H1 (cell line): Measurements from ENCODE around the gene PAGE2B. TPM values are rescaled to one million over a fixed set of nuclear protein-coding genes. Genes with fewer than 3 reads are reported as not detected.

Experiments
- CTCF ChIA-PET: fragments of 300-600 bp; sonication (Branson Sonifier 250); formaldehyde crosslinking; loops from one replicate; lab custom pipeline; 2021; ENCODE audit not compliant: partially characterized antibody; lab: Charles Lee
- POLR2A ChIA-PET: fragments of 300-600 bp; sonication (Branson Sonifier 250); formaldehyde crosslinking; loops from one replicate; lab custom pipeline; 2021; ENCODE audit warnings: inconsistent platforms; ENCODE audit not compliant: partially characterized antibody; lab: Charles Lee
- DNase-seq, 2 experiments: peaks; one replicate each; pipeline versions ENCODE4 v3.0.0 to v3.0.0-alpha.2; 2010 to 2022; ENCODE audit warnings: low spot score in 2 of 2, low read depth in 1 of 2, mixed read lengths in 1 of 2
- FAIRE-seq: peaks from 2 replicates; lab custom pipeline; 2011; peaks lifted over from hg19 to GRCh38; lab: Jason Lieb, UNC
- H2AFZ ChIP-seq: 2 replicates; pipeline ENCODE4 v1.8.1; 2012; ENCODE audit warnings: low read length, inconsistent platforms
- H2AK5ac ChIP-seq: 2 replicates; pipeline ENCODE4 v1.6.1; 2013; ENCODE audit warnings: low read depth, low read length
- H2BK120ac ChIP-seq: replicated peaks from 2 replicates; pipeline ENCODE3; 2013; ENCODE audit warnings: low read depth, low read length, inconsistent platforms
- H2BK12ac ChIP-seq: 2 replicates; pipeline ENCODE4 v1.6.1; 2013; ENCODE audit warnings: low read depth, low read length
- H2BK15ac ChIP-seq: 2 replicates; pipeline ENCODE4 v1.6.1; 2013; ENCODE audit warnings: low read length
- H2BK20ac ChIP-seq: 2 replicates; pipeline ENCODE4 v1.6.1; 2013; ENCODE audit warnings: low read length
- H2BK5ac ChIP-seq: 2 replicates; pipeline ENCODE4 v1.6.1; 2013; ENCODE audit warnings: low read depth, low read length
- H3K14ac ChIP-seq: 2 replicates; pipeline ENCODE4 v1.6.1; 2013; ENCODE audit warnings: inconsistent platforms; ENCODE audit not compliant: insufficient read length
- H3K18ac ChIP-seq: 2 replicates; pipeline ENCODE4 v1.6.1; 2013; ENCODE audit warnings: low read length; ENCODE audit errors: extremely low read depth
- H3K23ac ChIP-seq: 2 replicates; pipeline ENCODE4 v1.6.1; 2013; ENCODE audit warnings: inconsistent platforms; ENCODE audit not compliant: insufficient read length
- H3K23me2 ChIP-seq: 2 replicates; pipeline ENCODE4 v1.6.1; 2013; ENCODE audit warnings: low read depth, low read length
- H3K27ac ChIP-seq: 2 replicates; pipeline ENCODE4 v1.6.1; 2011; ENCODE audit warnings: low read depth, low read length, inconsistent platforms
- H3K27me3 ChIP-seq, 4 experiments: replicated peaks in 1 of 4; 1 replicate in 1 of 4; 2 replicates in 3 of 4; pipeline versions ENCODE4 v1.6.1 to v1.8.1; 2011 to 2013; ENCODE audit warnings: low read length in 3 of 4, mild to moderate bottlenecking in 3 of 4, inconsistent platforms in 2 of 4, mixed read lengths in 2 of 4, moderate library complexity in 1 of 4; ENCODE audit not compliant: control insufficient read depth in 3 of 4, insufficient read depth in 3 of 4; ENCODE audit errors: extremely low read depth in 1 of 4
- H3K36me3 ChIP-seq, 4 experiments: 2 replicates each; pipeline versions ENCODE4 v1.6.1 to v1.8.1; 2011 to 2013; ENCODE audit warnings: mild to moderate bottlenecking in 4 of 4, low read length in 3 of 4, moderate library complexity in 2 of 4, control low read depth in 1 of 4, inconsistent platforms in 1 of 4; ENCODE audit not compliant: insufficient read depth in 4 of 4, control insufficient read depth in 2 of 4
- H3K4ac ChIP-seq: replicated peaks from 2 replicates; pipeline ENCODE3; 2013; ENCODE audit warnings: low read length, low read depth, mixed read lengths, inconsistent platforms; ENCODE audit not compliant: insufficient read length
- H3K4me1 ChIP-seq, 4 experiments: replicated peaks in 1 of 4; 1 replicate in 1 of 4; 2 replicates in 3 of 4; pipeline versions ENCODE4 v1.6.1 to v1.8.1; 2011 to 2013; ENCODE audit warnings: low read length in 3 of 4, inconsistent platforms in 2 of 4, mixed read lengths in 1 of 4; ENCODE audit not compliant: insufficient read depth in 4 of 4, control insufficient read depth in 3 of 4
- H3K4me2 ChIP-seq, 2 experiments: 2 replicates each; pipeline versions ENCODE4 v1.6.1 to v1.8.1; 2011 to 2013; ENCODE audit warnings: low read depth in 2 of 2, low read length in 2 of 2, control low read depth in 1 of 2, inconsistent platforms in 1 of 2, mild to moderate bottlenecking in 1 of 2; ENCODE audit not compliant: insufficient read depth in 1 of 2
- H3K4me3 ChIP-seq, 4 experiments: fragments of 200-600, 300-600 bp in 1 of 4; sonication (generic), shearing (Covaris generic), sonication (Bioruptor Twin) in 1 of 4; 2 replicates each; pipeline versions ENCODE4 v1.5.1 to v1.8.1; 2011 to 2016; ENCODE audit warnings: low read length in 4 of 4, low read depth in 3 of 4, control low read depth in 2 of 4, inconsistent platforms in 2 of 4, mild to moderate bottlenecking in 2 of 4, mixed read lengths in 1 of 4, moderate library complexity in 1 of 4; ENCODE audit not compliant: insufficient read depth in 2 of 4; ENCODE audit errors: extremely low read depth in 1 of 4
- H3K56ac ChIP-seq: replicated peaks from 2 replicates; pipeline ENCODE3; 2013; ENCODE audit warnings: low read depth, mild to moderate bottlenecking, mixed read lengths, low read length, inconsistent platforms; ENCODE audit not compliant: insufficient read length
- H3K79me1 ChIP-seq: 2 replicates; pipeline ENCODE4 v1.6.1; 2013; ENCODE audit warnings: low read depth, low read length, control low read depth
- H3K79me2 ChIP-seq, 2 experiments: 2 replicates each; pipeline versions ENCODE4 v1.6.1 to v1.8.1; 2012 to 2013; ENCODE audit warnings: low read length in 2 of 2, mild to moderate bottlenecking in 2 of 2, inconsistent platforms in 1 of 2; ENCODE audit not compliant: insufficient read depth in 2 of 2, control insufficient read depth in 1 of 2
- H3K9ac ChIP-seq, 4 experiments: replicated peaks in 1 of 4; 1 replicate in 1 of 4; 2 replicates in 3 of 4; pipeline versions ENCODE4 v1.6.1 to v1.8.1; 2011 to 2013; ENCODE audit warnings: low read depth in 3 of 4, low read length in 3 of 4, control low read depth in 2 of 4, mild to moderate bottlenecking in 2 of 4, moderate library complexity in 2 of 4, inconsistent platforms in 1 of 4; ENCODE audit errors: extremely low read depth in 1 of 4
- H3K9me3 ChIP-seq, 2 experiments: 2 replicates each; pipeline versions ENCODE4 v1.6.1 to v1.8.1; 2012 to 2013; ENCODE audit warnings: mild to moderate bottlenecking in 2 of 2, moderate library complexity in 2 of 2, control low read depth in 1 of 2, inconsistent platforms in 1 of 2, low read depth in 1 of 2, low read length in 1 of 2, mixed read lengths in 1 of 2; ENCODE audit not compliant: insufficient read depth in 2 of 2
- H4K20me1 ChIP-seq, 2 experiments: replicated peaks in 1 of 2; 2 replicates each; pipeline versions ENCODE3 to v1.8.1; 2011 to 2013; ENCODE audit warnings: inconsistent platforms in 2 of 2, low read length in 2 of 2, mild to moderate bottlenecking in 1 of 2; ENCODE audit not compliant: insufficient read depth in 2 of 2, control insufficient read depth in 1 of 2
- H4K5ac ChIP-seq: 2 replicates; pipeline ENCODE4 v1.6.1; 2013; ENCODE audit warnings: low read length, low read depth, mixed read lengths, inconsistent platforms; ENCODE audit not compliant: insufficient read length
- H4K8ac ChIP-seq: 2 replicates; pipeline ENCODE4 v1.8.0; 2013; ENCODE audit warnings: mild to moderate bottlenecking, moderate library complexity, low read length, inconsistent platforms; ENCODE audit not compliant: insufficient read depth; ENCODE audit errors: extremely low read depth
- H4K91ac ChIP-seq: replicated peaks from 2 replicates; pipeline ENCODE3; 2013; ENCODE audit warnings: low read length, mixed read lengths, inconsistent platforms; ENCODE audit not compliant: insufficient read length
- BACH1 ChIP-seq: IDR thresholded peaks from 2 replicates; pipeline ENCODE4 v1.6.1; 2012; ENCODE audit warnings: low read length, improper control_type of control experiment
- KDM4A ChIP-seq: IDR thresholded peaks from one replicate; pipeline ENCODE4 v1.7.1; 2012; ENCODE audit warnings: low read depth, mild to moderate bottlenecking, moderate library complexity, low read length, inconsistent platforms; ENCODE audit not compliant: severe bottlenecking
- POU5F1 ChIP-seq: IDR thresholded peaks from 2 replicates; pipeline ENCODE4 v1.6.1; 2011; ENCODE audit warnings: low read depth, mild to moderate bottlenecking, low read length, moderate library complexity
- SAP30 ChIP-seq: fragments of 300-600 bp; sonication (generic); IDR thresholded peaks from 2 replicates; pipeline ENCODE4 v1.7.1; 2012; ENCODE audit warnings: low read length, moderate library complexity, mild to moderate bottlenecking, inconsistent platforms; ENCODE audit not compliant: insufficient read depth, insufficient replicate concordance
- SIX5 ChIP-seq: IDR thresholded peaks from 2 replicates; pipeline ENCODE4 v1.6.1; 2011; ENCODE audit warnings: mild to moderate bottlenecking, low read depth, low read length
- SRF ChIP-seq: IDR thresholded peaks from 2 replicates; pipeline ENCODE4 v1.6.1; 2011; ENCODE audit warnings: mild to moderate bottlenecking, low read depth, low read length, moderate library complexity
- ZNF274 ChIP-seq: IDR thresholded peaks from 2 replicates; pipeline ENCODE4 v1.7.0; 2012; ENCODE audit warnings: low read length, borderline replicate concordance; ENCODE audit errors: extremely low read depth
- polyA plus RNA-seq, 7 experiments: library from polyadenylated mRNA; depleted of rRNA in 3 of 7; stranded (reverse) in 5 of 7; unstranded in 2 of 7; fragments of >200 nt in 5 of 7; fragments of 200-250 nt in 2 of 7; gene quantifications; 1 replicate in 5 of 7; 2 replicates in 1 of 7; 4 replicates in 1 of 7; pipeline versions ENCODE4 v1.2.1 to v1.2.3, GENCODE V29; 2011 to 2013; ENCODE audit warnings: missing spikeins in 2 of 7, mixed read lengths in 2 of 7
- total RNA-seq: library from RNA; stranded (reverse); fragmentation: NEBNext Ultra II Directional; extraction: Animal tissue kit (Norgen Biotek cat#: 25700); gene quantifications from 2 replicates; pipeline ENCODE4 v1.2.1, GENCODE V29; 2021

PAGE2B gene
- total and polyA plus RNA-seq, 2 of the 8 experiments (the other 6 are each of a cell fraction or from before 2014, with no cell fraction given) = not detected

- H3K9ac ChIP-seq = no peak overlapping the region
- no peak overlapping the region for H3K18ac ChIP-seq
- no peak overlapping the region for H3K4ac ChIP-seq
- TF ChIP-seq SAP30 = no peak
- TF ChIP-seq KDM4A = no peak
- no peak for TF ChIP-seq ZNF274
- TF ChIP-seq BACH1 = no peak
- TF ChIP-seq POU5F1 = no peak
- no peak for TF ChIP-seq SRF
- no peak for TF ChIP-seq SIX5
- TF ChIP-seq, all 59 proteins: peak for 0
- no peaks in the 10 kb centered on the region for H3K79me1 ChIP-seq
- no peaks in the 10 kb centered on the region for H3K79me2 ChIP-seq
- H3K36me3 ChIP-seq = no peaks in the 10 kb centered on the region
- no peak for DNase-seq
- H4K5ac ChIP-seq = no peak overlapping the region
- no peak for FAIRE-seq
- H3K27me3 ChIP-seq = no peaks in the 10 kb centered on the region
- H2BK12ac ChIP-seq = no peak overlapping the region
- no peak overlapping the region for H2BK20ac ChIP-seq
- H3K56ac ChIP-seq = no peak overlapping the region
- H3K27ac ChIP-seq = no peak overlapping the region
- peaks cover 0 to 3% (median 0%) of the 10 kb centered on the region in 4 experiments; a peak in 1 of 7 replicates for H3K4me1 ChIP-seq
- no peak overlapping the region for H3K4me2 ChIP-seq
- ChIA-PET CTCF (no interaction called here), POLR2A (no interaction called here)
- no peak overlapping the region for H2BK5ac ChIP-seq
- no peaks in the 10 kb centered on the region for H3K9me3 ChIP-seq
- H2BK15ac ChIP-seq = no peak overlapping the region
- no peaks in the 10 kb centered on the region for H4K20me1 ChIP-seq
- no peak overlapping the region for H3K4me3 ChIP-seq
- H3K23me2 ChIP-seq = no peaks in the 10 kb centered on the region
- H4K91ac ChIP-seq = no peak overlapping the region
- no peak overlapping the region for H4K8ac ChIP-seq
- no peak overlapping the region for H3K14ac ChIP-seq
- H2AK5ac ChIP-seq = no peak overlapping the region
- no peak overlapping the region for H2BK120ac ChIP-seq
- no peak overlapping the region for H2AFZ ChIP-seq
- H3K23ac ChIP-seq = no peak overlapping the region
These were observed 48.7 kb upstream of the PAGE2B start for GRCh38 chrX:55026143-55026542.
